ENCODE results near the gene ASB10.
A peak's percentile ranks its signal among the peaks of the same experiment; 100 is the strongest.

ASB10 gene

GRCh38 chr7:151185762-151186639 lies 1.0 kb downstream of the ASB10 start:
- no peak for DNase-seq

- no peak for DNase-seq
These were observed 6.0 kb downstream of the ASB10 start for GRCh38 chr7:151181011-151181431.

- DNase-seq = no peak
These were observed 7.1 kb downstream of the ASB10 start for GRCh38 chr7:151179946-151180345.

GRCh38 chr7:151179287-151179860 lies 7.7 kb downstream of the ASB10 start:
- DNase-seq = no peak

GRCh38 chr7:151178831-151179230 lies 8.2 kb downstream of the ASB10 start:
- DNase-seq = no peak

- DNase-seq = no peak
These were observed 8.8 kb downstream of the ASB10 start for GRCh38 chr7:151178236-151178635.

GRCh38 chr7:151177310-151177709 lies 9.7 kb downstream of the ASB10 start:
- no peak for DNase-seq

GRCh38 chr7:151176401-151176800 lies 10.6 kb downstream of the ASB10 start:
- no peak for DNase-seq

GRCh38 chr7:151175793-151176311 lies 11.2 kb downstream of the ASB10 start:
- DNase-seq = no peak

GRCh38 chr7:151175047-151175792 lies 11.8 kb downstream of the ASB10 start:
- DNase-seq = no peak

GRCh38 chr7:151174246-151175046 lies 12.6 kb downstream of the ASB10 start:
- peak; percentile 26 for DNase-seq

- no peak for DNase-seq
These were observed 13.4 kb downstream of the ASB10 start for GRCh38 chr7:151173386-151174245.

GRCh38 chr7:151172273-151173141 lies 14.5 kb downstream of the ASB10 start:
- DNase-seq = peak; percentile 84

- DNase-seq = no peak
These were observed 18.3 kb downstream of the ASB10 start for GRCh38 chr7:151168787-151169162.

- peak; percentile 64 for DNase-seq
These were observed 18.9 kb downstream of the ASB10 start for GRCh38 chr7:151168003-151168786.

GRCh38 chr7:151167197-151167961 lies 19.7 kb downstream of the ASB10 start, which contains the start of gene GBX1:
GBX1 (minus strand) TSS chr7:151167694; CDS start chr7:151167548, 146 bp downstream.
- no peak for DNase-seq

- DNase-seq = no peak
These were observed 20.3 kb downstream of the ASB10 start for GRCh38 chr7:151166629-151167196.

GRCh38 chr7:151161757-151162156 lies 25.3 kb downstream of the ASB10 start:
- no peak for DNase-seq
